GM21786 (cell line): Measurements from ENCODE around the gene GRIN2A.

Experiments used
- ATAC-seq: cut with Tn5 transposase; IDR thresholded peaks from one replicate; pipeline ENCODE4 v1.9.1; 2021; ENCODE audit not compliant: unreplicated experiment

The GRIN2A gene

DNA sequence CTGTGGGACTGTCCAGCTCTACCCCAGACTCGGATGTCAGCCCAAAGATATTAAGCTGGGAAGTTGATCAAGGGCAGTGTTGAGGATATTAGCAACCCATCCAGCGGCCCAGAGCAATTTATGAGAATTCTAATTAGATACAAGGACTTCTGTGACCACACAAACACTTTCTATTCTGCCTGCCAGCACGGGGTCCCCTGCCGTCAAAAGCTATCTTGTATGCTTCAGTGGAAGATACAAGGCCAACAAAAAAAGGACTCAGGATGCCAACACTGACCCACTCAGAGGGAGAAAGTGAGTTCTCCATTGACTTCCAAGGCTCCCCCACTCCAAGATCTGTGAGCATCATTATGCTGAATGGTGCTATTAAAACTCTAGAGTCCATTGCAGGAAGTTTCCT is 390.7 kb downstream of the GRIN2A start:
- no peak for ATAC-seq

DNA sequence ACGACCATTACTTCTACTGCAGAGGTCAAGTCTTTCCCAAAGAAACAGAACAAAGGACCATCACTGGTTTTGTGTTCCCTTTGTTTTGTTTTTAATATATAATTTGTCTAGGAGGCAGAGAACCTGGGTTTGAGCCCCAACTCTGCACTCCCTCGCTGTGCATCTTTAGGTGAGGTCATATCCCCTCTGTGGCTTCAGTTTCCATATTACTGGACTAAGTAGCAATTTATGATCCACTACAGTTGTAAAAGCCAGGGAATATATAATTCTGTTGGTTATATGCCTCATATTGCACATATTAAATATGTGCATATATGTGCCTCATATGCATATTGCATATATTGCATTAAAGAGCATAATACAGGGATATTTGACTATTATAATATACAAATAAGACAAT is 392.0 kb downstream of the GRIN2A start:
- ATAC-seq: no peak

DNA sequence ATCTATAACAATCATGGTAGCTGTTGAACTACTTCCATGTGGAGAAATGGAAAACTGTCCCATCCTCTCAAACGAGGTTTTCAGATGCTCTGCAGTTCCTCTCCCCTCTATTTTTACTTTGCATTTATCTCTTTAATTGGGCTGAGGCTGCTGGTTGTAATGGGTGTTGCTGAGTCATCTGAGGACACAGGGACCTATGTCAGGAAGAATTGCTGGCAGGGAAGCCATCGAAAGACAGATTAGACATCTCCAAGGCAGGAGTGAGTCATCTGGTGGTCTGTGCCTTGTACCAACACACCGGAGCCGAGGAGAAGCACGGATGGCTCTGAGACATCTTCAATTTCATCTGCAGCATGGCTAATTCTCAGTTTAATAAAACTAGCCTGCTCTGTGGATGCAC is 394.5 kb downstream of the GRIN2A start:
- no peak for ATAC-seq

DNA sequence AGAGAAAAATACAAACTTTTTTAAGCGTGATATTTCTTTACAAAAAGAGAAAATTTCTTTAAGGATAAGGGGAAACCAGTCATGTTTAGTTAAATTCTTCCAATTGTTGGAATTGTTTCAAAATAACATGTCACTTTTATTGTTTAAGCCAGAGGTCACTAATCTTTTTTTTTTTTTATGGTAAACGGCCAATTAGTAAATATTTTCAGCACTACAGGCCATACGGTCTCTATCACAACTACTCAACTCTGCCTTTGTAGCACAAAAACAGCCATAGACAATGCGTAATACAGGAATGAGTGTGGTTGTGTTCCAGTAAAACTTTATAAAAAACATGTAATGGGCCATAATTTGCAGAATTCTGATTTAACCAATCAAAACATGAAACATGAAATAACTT is 401.4 kb downstream of the GRIN2A start:
- ATAC-seq: no peak

DNA sequence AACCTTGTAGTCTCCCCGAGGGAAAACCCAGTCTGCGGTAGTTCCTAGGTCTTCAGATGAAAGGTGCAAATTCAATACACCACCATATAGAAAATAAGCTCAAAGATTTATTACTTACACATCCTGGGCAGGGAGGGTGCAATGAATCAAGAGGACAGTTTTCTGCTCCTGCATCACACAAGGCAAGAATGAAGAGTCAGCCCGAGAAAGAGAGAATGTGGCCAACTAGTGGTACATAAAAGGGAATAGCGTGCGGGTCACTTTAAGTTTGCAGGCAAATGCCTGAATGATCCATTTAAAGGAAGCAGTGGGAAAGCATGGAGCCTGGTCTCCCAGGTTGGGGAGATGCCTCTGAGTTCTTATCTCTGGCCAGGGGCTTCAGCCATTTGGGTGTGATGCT is 403.4 kb downstream of the GRIN2A start:
- no peak for ATAC-seq

DNA sequence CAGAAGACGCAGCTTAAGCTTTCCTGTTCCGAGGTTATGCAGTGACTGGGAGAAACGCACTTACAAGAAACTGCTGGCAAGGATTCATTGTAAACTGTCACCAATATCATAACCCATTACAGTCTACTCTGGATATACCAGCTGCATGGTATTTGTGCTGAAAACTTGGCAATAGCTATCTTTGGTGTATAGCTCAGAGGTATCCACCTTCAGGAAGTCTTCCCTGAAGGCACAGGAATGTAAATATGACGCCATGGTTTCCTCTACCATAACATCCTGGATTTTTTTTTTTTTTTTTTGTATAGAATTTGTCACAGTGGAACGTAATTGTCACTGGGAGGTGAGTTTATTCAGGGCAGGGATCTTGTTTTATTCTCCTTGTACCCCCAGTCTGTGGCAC is 406.2 kb downstream of the GRIN2A start:
- ATAC-seq: no peak

DNA sequence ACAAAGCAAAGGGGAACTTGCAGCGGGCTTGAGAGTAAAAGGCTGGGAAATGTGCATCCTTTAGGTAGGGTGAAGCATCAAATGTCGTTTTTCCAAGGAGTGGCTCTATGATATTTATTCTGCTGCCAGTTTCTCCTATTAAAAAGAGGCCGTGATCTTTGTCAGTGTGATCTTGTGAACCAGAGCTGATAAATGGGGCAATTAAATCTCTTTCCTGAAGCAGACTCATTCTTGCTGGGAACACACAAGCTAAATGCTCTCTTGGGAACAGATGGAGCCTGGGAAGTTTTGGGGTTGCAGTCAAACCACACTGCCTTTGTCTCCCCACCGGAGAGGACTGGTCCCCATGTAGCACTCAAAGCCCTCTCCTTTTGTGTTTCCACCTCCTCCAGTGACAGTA is 408.9 kb downstream of the GRIN2A start:
- ATAC-seq: no peak

DNA sequence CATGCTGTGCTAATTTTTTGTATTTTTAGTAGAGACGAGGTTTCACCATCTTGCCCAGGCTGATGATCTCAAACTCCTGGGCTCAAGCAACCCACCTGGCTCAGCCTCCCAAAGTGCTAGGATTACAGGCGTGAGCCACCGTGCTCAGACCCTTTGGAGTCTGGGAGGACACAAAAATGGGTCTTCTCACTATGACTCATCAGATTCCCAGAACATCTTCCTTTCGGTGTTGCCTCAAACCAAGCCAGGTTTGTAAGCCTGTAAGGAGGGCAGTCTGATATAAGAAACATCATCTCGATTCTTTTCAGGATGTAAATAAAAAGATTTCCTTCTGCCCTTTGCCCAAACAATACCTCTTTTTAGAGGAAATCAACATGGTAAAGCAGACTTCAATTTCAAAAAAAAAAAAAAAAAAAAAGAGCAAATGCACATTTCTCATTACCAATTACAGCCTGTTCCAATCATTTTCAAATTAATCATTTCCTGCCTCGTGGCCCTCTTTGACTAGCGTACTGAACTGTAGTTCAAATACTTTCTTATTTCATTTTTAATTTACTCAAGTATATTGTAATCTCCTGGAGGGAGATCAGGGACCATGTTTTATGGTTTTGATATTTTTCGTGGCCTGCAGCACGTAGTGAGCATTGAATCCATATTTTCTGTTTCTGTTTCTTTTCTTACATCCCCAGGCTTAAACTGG is 409.6 kb downstream of the GRIN2A start:
- ATAC-seq: no peak

DNA sequence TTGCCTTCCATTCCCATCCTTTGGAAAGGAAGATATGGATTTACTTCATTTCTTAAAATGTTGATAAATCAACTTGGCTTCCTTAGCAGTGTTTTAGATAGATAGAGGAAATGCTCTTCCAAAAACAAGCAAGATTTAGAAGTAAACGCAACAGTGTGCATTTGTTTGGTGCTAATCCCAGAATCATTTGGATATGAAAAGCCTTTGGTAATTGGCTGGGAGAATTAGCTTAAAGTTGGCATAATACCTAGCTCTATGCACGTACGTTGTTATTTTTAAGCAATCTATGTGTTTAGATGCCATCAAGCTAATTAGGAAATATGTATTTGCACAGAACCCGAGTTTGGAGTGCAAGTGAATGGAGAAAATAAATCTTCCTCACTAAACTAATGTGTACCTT is 415.3 kb downstream of the GRIN2A start:
- ATAC-seq: no peak

DNA sequence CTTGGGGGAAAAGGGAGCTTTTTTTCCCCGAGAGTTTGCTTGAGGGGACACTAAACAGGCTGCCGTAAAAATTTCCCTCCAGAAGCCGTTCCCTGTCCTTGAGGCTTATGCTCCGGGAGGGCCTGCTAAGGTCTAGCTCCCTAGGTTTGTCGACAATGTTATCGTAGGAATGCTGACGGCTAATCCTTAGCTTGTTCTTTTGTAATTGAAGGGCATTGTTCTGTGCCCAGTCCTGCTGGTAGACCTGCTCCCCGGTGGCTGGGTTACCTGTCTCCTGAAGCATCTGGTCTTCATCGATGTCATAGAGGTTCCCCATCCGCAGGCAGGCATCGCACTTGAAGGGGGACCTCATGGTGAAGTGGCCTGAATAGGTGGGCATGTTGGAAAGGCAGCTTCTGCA is 418.7 kb downstream of the GRIN2A start:
- no peak for ATAC-seq

DNA sequence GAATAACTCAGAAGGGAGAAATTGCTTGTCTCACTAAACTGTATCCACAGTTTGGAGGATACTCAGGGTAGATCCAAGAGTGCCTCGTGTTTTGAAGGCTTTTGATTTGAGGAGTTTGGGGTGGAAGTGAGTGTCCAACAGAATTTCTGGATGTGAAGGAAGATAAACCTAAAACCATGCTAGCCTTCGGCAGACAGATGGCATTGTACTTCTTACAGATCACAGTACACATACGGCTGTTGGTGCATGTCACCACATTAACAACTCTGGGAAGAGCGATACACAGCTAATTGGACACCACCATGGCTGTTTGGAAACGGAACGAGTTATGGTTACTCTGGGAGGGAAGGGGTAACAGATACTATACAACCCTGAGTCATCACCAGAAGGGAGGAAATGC is 420.4 kb downstream of the GRIN2A start:
- no peak for ATAC-seq

DNA sequence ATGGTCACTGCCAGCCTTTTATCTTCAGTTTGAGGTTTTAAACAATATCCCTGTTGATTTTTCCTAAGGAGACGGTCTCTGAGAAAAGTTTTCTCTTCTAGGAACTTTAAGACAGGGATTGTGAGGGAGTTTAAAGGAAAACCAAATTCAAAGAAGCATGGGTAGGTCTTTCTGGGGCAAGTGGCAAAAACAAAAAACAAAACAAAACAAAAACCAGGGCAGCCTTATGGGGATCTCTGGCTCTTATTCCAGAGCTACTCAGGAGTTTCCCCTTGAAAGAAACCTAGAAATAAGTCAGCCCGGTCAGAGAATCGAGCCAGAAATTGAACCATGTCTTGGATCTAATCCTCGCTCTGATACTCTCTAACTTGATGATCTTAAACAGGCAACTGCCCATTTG is 424.5 kb downstream of the GRIN2A start:
- ATAC-seq: no peak

DNA sequence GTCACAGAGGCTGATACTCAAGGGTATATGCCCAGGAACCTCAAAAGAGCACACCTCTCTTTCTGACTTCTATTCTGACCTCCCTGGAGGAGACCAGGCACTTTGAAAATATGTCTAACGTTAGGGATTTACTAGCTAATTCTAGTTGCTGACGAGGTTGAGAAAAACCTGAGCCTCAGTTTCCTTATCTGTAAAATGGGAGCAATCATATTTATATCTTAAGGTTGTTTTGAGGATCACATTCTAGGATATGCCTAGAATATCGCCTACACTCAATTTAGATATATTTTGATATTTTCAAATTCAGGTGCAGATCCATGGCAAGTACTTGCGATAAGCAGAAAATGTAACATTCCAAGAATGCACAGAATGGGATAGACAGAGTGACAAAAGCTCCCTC is 425.8 kb downstream of the GRIN2A start:
- no peak for ATAC-seq

DNA sequence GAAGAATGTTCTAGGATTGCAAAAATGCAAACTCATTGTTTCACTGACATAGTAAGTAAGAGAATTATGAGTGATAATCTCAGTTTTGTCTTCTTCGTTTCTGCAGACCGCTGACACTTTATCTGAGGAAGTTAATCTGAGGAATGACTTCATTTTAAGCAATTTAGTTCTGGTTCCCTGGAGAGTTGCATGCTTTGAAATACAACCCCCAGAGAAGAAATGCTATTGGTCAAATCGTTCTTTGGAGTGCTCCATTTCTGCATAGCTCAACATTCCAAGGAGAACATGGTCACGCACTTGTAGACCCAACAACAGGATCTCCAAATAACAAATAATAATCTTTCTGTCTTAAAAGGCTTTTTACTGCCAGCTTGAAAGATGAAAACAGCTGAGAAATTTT is 427.1 kb downstream of the GRIN2A start:
- no peak for ATAC-seq

DNA sequence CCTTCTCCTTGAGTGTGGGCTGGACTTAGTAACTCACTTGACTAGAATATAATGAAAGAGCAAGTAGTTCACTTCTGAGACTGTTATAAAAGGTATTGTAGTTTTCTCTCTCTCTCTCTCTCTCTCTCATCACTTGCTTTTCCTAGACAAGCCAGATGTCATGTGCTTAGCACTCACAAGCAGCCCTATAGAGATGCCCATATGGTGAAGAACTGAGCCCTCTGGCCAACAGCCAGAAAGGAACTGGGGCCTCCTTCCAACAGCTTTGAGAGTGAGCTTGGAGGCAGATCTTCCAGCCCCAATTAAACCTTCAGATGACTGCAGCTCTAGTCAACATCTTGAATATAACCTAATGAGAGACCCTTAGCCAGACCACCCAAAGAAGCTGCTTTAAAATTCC is 440.5 kb downstream of the GRIN2A start:
- no peak for ATAC-seq

DNA sequence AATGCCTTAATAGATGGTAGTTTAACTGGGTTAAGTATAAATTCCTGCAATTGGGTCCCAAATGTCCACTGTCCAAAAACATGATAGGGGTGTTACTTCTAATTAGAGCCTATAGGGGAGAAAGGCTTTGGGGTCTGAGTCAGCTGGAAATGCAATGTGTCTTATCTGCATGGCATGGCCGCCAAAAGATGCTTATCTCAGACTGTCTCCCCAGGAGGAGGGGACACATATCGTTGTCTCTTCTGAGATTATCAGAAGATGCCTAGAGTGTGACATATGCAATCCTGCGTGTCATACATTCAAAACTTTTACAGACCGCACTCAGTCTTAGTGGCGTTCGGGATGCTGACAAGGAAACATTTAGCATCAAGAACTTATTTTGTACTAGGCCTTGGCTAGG is 442.9 kb downstream of the GRIN2A start:
- ATAC-seq: no peak

DNA sequence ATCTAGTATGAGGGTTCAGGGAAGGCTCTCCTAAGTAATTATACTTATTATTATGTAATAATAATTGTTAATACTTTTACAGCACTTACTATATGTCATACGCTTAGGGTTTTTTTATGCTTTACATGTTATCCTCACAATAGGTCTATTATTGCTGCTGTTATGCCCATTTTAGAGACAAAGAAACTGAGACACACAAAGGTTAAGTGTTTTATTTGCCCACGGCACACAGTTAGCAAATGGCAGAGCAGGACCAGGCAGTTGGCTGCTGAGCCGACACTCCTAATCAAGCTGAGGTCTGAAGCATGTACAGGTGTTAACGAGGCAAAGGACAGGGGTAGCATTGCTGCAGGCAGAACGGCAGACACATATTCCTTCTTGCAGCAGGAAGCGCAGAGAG is 443.5 kb downstream of the GRIN2A start:
- ATAC-seq: no peak

DNA sequence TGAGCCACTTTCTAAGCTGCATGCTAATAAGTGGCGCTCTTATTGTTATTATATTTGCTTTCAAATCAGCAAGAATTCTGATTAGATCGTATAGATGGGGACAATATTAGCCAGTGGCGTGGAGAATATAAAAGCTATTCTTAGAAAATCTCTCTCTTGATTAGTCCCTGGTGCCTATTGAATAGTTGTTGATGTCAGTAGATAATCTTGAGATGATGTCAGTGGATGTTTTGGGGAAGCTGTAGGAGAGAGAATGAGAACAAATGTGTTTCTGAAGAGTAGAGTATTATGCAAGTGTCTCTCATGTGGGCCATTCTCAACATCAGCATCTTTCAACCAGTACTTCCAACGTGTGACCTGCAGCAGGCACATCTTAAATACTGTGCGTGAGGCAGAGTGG is 445.7 kb downstream of the GRIN2A start:
- no peak for ATAC-seq

DNA sequence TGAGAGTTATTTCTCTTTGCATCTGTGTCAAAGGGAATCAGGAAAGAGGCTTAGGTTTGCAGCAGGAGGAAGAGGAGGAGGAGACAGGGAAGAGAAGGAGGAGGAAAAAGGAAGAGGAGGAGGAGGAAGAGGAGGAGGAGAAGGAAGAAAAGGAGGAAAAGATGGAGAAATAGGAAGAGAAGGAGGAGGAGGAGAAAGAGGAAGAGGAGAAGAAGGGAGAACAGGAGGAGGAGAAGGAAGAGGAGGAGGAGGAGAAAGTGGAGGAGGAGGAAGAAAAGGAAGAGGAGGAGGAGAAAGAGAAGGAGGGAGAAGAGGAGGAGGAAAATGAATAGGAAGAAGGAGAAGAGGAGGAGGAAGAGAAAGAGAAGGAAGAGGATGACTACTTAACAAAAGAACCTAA is 459.1 kb downstream of the GRIN2A start:
- no peak for ATAC-seq

DNA sequence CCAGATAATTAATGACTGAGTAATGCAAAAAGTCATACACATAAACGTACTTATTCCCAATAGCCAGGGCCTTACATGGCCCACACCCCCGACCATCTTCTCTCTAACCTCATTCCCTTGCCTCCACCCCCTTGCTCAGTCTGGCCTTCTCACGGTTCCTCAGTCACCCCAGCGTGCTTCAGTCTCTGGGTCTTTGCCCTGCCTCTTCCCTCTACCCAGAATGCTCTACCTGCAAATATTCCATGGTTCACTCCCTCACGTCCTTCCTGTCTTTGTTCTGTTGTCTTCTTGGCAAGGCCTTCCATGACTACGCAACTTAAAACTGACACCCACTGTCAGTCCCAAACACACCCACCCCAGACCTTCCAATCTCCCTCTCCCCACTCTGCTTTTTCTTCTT is 468.3 kb downstream of the GRIN2A start:
- no peak for ATAC-seq

DNA sequence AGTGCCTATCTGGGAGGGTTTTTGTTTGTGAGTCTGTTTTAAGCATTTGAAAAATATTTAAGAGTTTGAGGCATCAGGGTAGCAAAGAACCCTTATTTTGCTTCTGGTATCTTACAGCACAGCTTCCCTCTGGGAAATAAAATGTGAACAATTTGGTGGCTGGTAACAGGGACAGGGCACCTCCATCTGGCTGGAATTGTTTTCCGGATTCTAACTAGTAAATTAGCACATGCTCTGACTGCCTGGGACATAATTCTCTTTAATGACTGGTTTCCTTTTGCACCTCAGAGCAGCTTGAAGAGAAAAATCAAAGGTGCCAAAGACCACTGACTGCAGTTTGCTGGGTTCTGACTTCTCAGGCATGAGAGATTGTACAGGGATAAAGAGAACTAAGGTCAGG is 469.1 kb downstream of the GRIN2A start:
- ATAC-seq: no peak

DNA sequence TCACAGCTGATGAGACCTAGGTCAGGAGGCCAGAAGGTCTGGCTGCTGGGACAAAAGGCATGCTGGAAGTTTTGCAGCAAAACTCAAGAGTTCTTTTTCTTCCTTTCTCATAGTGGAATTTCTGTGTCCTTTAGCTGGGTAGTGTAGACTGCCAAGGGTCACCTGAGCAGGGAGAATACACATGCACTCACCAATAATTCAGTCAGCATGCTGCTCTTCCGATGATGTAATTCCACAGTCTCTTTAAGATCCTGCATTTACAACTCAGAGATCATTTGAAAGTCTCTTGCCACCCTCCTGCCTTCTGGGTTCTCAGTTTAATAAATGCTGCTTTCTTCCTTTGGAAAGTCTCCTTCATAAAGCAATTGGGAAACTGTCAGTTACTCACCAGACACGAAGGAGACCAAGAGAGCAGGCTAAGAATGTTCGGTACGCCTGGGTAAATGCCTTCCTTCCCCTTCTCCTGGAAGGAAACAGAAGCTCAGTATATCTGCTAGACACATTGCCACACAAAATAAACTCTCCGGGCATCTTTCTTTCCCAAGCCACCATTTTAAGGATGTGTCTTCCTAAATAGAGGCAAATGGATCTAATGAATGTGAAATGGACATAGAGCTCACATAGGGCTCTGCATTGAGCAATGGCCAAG is 473.1 kb downstream of the GRIN2A start:
- no peak for ATAC-seq

DNA sequence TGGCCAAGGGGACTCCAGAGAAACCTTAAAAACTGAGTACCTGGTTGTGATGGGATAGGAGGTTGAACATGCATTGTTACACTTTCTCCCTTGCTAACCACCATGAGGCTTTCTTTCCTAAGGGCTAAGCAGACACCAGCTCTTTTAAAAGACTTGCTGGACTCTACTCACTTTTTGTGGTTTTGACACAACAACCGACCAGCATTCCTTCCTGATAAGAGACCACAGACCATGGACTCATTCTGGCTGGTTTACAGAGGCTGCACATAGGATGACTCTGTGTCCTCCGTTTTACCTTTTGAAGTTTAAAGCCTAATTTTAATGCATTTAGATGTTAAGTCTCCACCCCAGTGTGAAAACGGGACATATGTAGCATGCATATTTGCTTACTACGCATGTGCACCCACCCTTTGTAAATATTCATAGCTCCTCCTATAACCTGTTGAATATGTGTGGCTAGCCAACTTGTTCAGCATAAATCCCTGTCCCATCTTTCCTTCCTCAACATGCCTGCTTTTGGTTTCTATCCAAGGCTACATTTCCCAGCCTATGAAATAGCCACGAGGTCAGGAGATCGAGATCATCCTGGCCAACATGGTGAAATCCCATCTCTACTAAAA is 475.9 kb downstream of the GRIN2A start:
- ATAC-seq: no peak
